Smooth muscle cell (in vitro differentiated cells): Measurements from ENCODE around the gene MED12L. TPM values are rescaled to one million over a fixed set of nuclear protein-coding genes. Genes with fewer than 3 reads are reported as not detected.

ENCODE experiments used
- DNase-seq: peaks from one replicate; lab custom pipeline; 2025; ENCODE audit not compliant: unreplicated experiment; lab: John Stamatoyannopoulos, UW
- H2AFZ ChIP-seq: fragments of 200-600 bp; sonication (generic); 2 replicates; pipeline ENCODE4 v1.6.0; 2016; ENCODE audit warnings: antibody characterized with exemption, low read depth, mild to moderate bottlenecking
- H3F3A ChIP-seq: fragments of 200-600 bp; sonication (generic); 2 replicates; pipeline ENCODE4 v1.6.0; 2017; ENCODE audit warnings: antibody characterized with exemption, low read depth
- H3K27ac ChIP-seq: fragments of 200-600 bp; sonication (generic); 2 replicates; pipeline ENCODE4 v1.5.1; 2016; ENCODE audit warnings: low read depth, mild to moderate bottlenecking
- H3K27me3 ChIP-seq: fragments of 200-600 bp; sonication (generic); 2 replicates; pipeline ENCODE4 v1.6.1; 2016; ENCODE audit warnings: low read depth, mild to moderate bottlenecking
- H3K36me3 ChIP-seq: fragments of 200-600 bp; sonication (generic); 2 replicates; pipeline ENCODE4 v1.5.1; 2016; ENCODE audit warnings: low read depth
- H3K4me1 ChIP-seq: fragments of 200-600 bp; sonication (generic); 2 replicates; pipeline ENCODE4 v1.5.1; 2016; ENCODE audit warnings: low read depth
- H3K4me2 ChIP-seq: fragments of 200-600 bp; sonication (generic); 2 replicates; pipeline ENCODE4 v1.6.0; 2016; ENCODE audit warnings: mild to moderate bottlenecking
- H3K4me3 ChIP-seq: fragments of 200-600 bp; sonication (generic); 2 replicates; pipeline ENCODE4 v1.5.1; 2016; ENCODE audit warnings: mild to moderate bottlenecking
- H3K79me2 ChIP-seq: fragments of 200-600 bp; sonication (generic); 2 replicates; pipeline ENCODE4 v1.6.0; 2016; ENCODE audit warnings: low read depth, mild to moderate bottlenecking
- H3K9ac ChIP-seq: fragments of 200-600 bp; sonication (generic); 2 replicates; pipeline ENCODE4 v1.6.0; 2016; ENCODE audit warnings: low read depth
- H3K9me3 ChIP-seq: fragments of 200-600 bp; sonication (generic); replicated peaks from 2 replicates; pipeline ENCODE4 v1.5.1; 2016; ENCODE audit warnings: low read depth
- H4K20me1 ChIP-seq: fragments of 200-600 bp; sonication (generic); 2 replicates; pipeline ENCODE4 v1.6.0; 2016; ENCODE audit warnings: low read depth
- WGBS: methylation state at CpG from one replicate; pipeline ENCODE4 v1.1.7; 2016; ENCODE audit warnings: low lambda C conversion rate; 5-methylcytosine and 5-hydroxymethylcytosine counted together
- polyA plus RNA-seq: library from polyadenylated mRNA; unstranded; fragments of >200 nt; fragmentation: Nextera tagmentation; extraction: Ambion mirVana; gene quantifications from 2 replicates; pipeline ENCODE4 v1.2.1, GENCODE V29; 2016
- total RNA-seq: library from RNA; depleted of rRNA; stranded (reverse); fragments of >200 nt; gene quantifications from 2 replicates; pipeline ENCODE4 v1.2.3, GENCODE V29; 2014
- TF ChIP-seq, protein P1 (sequence below): fragments of 200-600 bp; sonication (generic); IDR thresholded peaks from 2 replicates; pipeline ENCODE4 v1.5.1; 2017; ENCODE audit warnings: borderline replicate concordance, mild to moderate bottlenecking, antibody characterized with exemption; ENCODE audit not compliant: insufficient read depth, poor library complexity, severe bottlenecking

MED12L gene
- total and polyA plus RNA-seq, 2 experiments from 2014 or later, result 0.26 to 1.5 TPM

- Histone ChIP-seq H3K27ac (no peak overlapping the region), H2AFZ (no peak overlapping the region), H3K4me3 (no peak overlapping the region), H3K36me3 (no peaks in the 10 kb centered on the region), H3F3A (no peaks in the 10 kb centered on the region), H3K9me3 (no peaks in the 10 kb centered on the region), H4K20me1 (no peaks in the 10 kb centered on the region), H3K79me2 (no peaks in the 10 kb centered on the region), H3K27me3 (no peaks in the 10 kb centered on the region), H3K4me1 (no peaks in the 10 kb centered on the region), H3K4me2 (no peak overlapping the region), H3K9ac (no peak overlapping the region)
- TF ChIP-seq, protein P1, sequence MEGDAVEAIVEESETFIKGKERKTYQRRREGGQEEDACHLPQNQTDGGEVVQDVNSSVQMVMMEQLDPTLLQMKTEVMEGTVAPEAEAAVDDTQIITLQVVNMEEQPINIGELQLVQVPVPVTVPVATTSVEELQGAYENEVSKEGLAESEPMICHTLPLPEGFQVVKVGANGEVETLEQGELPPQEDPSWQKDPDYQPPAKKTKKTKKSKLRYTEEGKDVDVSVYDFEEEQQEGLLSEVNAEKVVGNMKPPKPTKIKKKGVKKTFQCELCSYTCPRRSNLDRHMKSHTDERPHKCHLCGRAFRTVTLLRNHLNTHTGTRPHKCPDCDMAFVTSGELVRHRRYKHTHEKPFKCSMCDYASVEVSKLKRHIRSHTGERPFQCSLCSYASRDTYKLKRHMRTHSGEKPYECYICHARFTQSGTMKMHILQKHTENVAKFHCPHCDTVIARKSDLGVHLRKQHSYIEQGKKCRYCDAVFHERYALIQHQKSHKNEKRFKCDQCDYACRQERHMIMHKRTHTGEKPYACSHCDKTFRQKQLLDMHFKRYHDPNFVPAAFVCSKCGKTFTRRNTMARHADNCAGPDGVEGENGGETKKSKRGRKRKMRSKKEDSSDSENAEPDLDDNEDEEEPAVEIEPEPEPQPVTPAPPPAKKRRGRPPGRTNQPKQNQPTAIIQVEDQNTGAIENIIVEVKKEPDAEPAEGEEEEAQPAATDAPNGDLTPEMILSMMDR, result no peak
- no peak for DNase-seq
- WGBS, result 78% methylated on average over 5 of the region's 5 CpGs
Measured at GRCh38 chr3:151445273-151446001, 360.0 kb downstream of the MED12L start.

GRCh38 chr3:151446002-151446340, 360.5 kb downstream of the MED12L start:
- TF ChIP-seq, protein P1, result no peak
- no peaks in the 10 kb centered on the region for H3K9me3 ChIP-seq
- H3K4me2 ChIP-seq, result no peak overlapping the region
- DNase-seq, result no peak
- no peaks in the 10 kb centered on the region for H3K4me1 ChIP-seq
- H3K27ac ChIP-seq, result no peak overlapping the region
- H3K4me3 ChIP-seq, result no peak overlapping the region
- H3K36me3 ChIP-seq, result no peaks in the 10 kb centered on the region
- no peaks in the 10 kb centered on the region for H3K79me2 ChIP-seq
- H3K27me3 ChIP-seq, result no peaks in the 10 kb centered on the region
- no peak overlapping the region for H3K9ac ChIP-seq
- no peaks in the 10 kb centered on the region for H3F3A ChIP-seq
- no peaks in the 10 kb centered on the region for H4K20me1 ChIP-seq
- 91% methylated on average over 3 of the region's 3 CpGs for WGBS
- H2AFZ ChIP-seq, result no peak overlapping the region

DNA sequence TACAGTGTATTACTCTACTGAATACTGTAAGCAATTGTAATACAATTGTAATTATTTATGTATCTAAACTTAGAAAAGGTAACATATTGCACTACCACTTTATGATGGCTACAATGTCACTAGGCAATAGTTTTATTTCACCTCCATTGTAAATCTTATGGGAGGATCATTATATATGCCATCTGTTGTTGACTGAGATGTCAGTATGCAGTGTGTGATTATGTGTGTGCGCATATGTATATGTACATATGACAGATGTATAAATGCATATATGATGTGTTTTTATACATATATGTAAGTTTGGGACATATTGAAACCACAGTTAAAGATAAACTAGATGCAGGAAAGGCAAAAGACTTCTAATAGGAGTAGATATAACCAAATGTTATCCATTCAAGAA, 366.9 kb downstream of the MED12L start:
- no peak overlapping the region for H3K27ac ChIP-seq
- H3K4me3 ChIP-seq, result no peak overlapping the region
- no peak for DNase-seq
- H4K20me1 ChIP-seq, result no peaks in the 10 kb centered on the region
- TF ChIP-seq, protein P1, result no peak
- H2AFZ ChIP-seq, result no peak overlapping the region
- H3K79me2 ChIP-seq, result no peaks in the 10 kb centered on the region
- H3K4me1 ChIP-seq, result no peaks in the 10 kb centered on the region
- H3K9me3 ChIP-seq, result no peaks in the 10 kb centered on the region
- WGBS, result 0% methylated on average over 1 of the region's 1 CpG
- H3K4me2 ChIP-seq, result no peak overlapping the region
- H3K9ac ChIP-seq, result no peak overlapping the region
- no peaks in the 10 kb centered on the region for H3K27me3 ChIP-seq
- H3K36me3 ChIP-seq, result no peaks in the 10 kb centered on the region
- H3F3A ChIP-seq, result no peaks in the 10 kb centered on the region

- Histone ChIP-seq H3K9me3 (no peaks in the 10 kb centered on the region), H3K79me2 (no peaks in the 10 kb centered on the region), H3K27ac (no peak overlapping the region), H2AFZ (no peak overlapping the region), H3K4me2 (no peak overlapping the region), H3K36me3 (no peaks in the 10 kb centered on the region), H3K4me1 (no peaks in the 10 kb centered on the region), H3K4me3 (no peak overlapping the region), H4K20me1 (no peaks in the 10 kb centered on the region), H3K9ac (no peak overlapping the region), H3K27me3 (no peaks in the 10 kb centered on the region), H3F3A (no peaks in the 10 kb centered on the region)
- TF ChIP-seq, protein P1, result no peak
- WGBS, result 83% methylated on average over 2 of the region's 2 CpGs
- DNase-seq, result no peak
Measured at GRCh38 chr3:151452841-151453240, 367.4 kb downstream of the MED12L start.
